ENCODE measurements around the gene CMTM6. TPM values are rescaled to one million over a fixed set of nuclear protein-coding genes. Genes with fewer than 3 reads are reported as not detected.
"Not testable (repeated sequence)": the region's sequence is repeated elsewhere in the genome, so short reads cannot be mapped to it uniquely, and the experiment has no call there.

The CMTM6 gene
- total and polyA plus RNA-seq, 2 of the 13 experiments (the other 11 are each of a cell fraction or from before 2014, with no cell fraction given), result 25.6 to 55.7 TPM

DNA sequence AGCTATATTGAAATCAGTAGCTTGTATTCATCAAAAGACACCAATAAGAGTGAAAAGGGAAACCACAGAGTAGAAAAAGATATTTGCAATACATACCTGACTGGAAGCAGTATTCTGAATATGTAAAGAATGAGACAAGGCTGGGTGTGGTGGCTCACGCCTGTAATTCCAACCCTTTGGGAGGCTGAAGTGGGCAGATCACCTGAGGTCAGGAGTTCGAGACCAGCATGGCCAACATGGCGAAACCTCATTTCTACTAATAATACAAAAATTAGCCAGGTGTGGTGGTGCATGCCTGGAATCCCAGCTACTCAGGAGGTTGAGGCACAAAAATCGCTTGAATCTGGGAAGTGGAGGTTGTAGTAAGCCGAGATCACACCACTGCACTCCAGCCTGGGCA lies 16.3 kb upstream of the CMTM6 start:
- WGBS (ENCODE audit: low lambda C conversion rate), result 93% methylated on average over 5 of the region's 5 CpGs
- H3K9me3 ChIP-seq (ENCODE audit: low read length); intact Hi-C loops (cut with micrococcal nuclease; ENCODE audit: unreplicated experiment); CTCF ChIA-PET (ENCODE audit: low intra/inter-chr PET ratio, low total read pairs); H3K79me2 ChIP-seq (ENCODE audit: insufficient read depth, low read length); H3K4me2 ChIP-seq (ENCODE audit: low read depth, low read length); ATAC-seq; DNase-seq (ENCODE audit: low spot score); H2AFZ ChIP-seq (ENCODE audit: low read length); H3K36me3 ChIP-seq (replicated peaks in 1 of 2; ENCODE audit: control insufficient read depth in 1 of 2, insufficient read depth in 2 of 2, low read length in 2 of 2); H3K27ac ChIP-seq (ENCODE audit: extremely low read length, insufficient read depth, low read length); H4K20me1 ChIP-seq (ENCODE audit: insufficient read depth, low read length); in situ Hi-C loops (cut with HindIII; ENCODE audit: extremely low pct_ligation_motif_present, low pct_unique_long_range_greater_than_20kb); FAIRE-seq; POLR2A ChIA-PET; H3K9ac ChIP-seq (ENCODE audit: insufficient read depth, low read depth, low read length); H3K4me1 ChIP-seq (ENCODE audit: insufficient read depth, low read length); BruUV-seq (replicated peaks); H3K4me3 ChIP-seq (replicated peaks in 1 of 3; ENCODE audit: insufficient read depth in 1 of 3, low read depth in 2 of 3, low read length in 3 of 3); H3K27me3 ChIP-seq (ENCODE audit: control insufficient read depth in 1 of 2, insufficient read depth in 2 of 2, low read length in 2 of 2): not testable (repeated sequence)

DNA sequence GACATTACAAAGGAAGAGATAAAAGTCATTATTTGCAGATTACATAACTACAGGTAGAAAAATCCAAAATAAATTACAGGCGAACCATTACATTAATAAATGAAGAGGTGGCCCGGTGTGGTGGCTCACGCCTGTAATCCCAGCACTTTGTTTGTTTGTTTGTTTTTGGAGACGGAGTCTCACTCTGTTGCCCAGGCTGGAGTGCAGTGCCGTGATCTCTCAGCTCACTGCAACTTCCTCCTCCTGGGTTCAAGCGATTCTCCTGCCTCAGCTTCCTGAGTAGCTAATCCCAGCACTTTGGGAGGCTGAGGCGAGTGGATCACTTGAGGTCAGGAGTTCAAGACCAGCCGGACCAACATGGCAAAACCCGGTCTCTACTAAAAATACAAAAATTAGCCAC lies 14.1 kb upstream of the CMTM6 start:
- 94% methylated on average over 9 of the region's 9 CpGs for WGBS (ENCODE audit: low lambda C conversion rate)
- H3K4me3 ChIP-seq (replicated peaks in 1 of 3; ENCODE audit: insufficient read depth in 1 of 3, low read depth in 2 of 3, low read length in 3 of 3); POLR2A ChIA-PET; H2AFZ ChIP-seq (ENCODE audit: low read length); ATAC-seq; BruUV-seq (replicated peaks); H3K27me3 ChIP-seq (ENCODE audit: control insufficient read depth in 1 of 2, insufficient read depth in 2 of 2, low read length in 2 of 2); intact Hi-C loops (cut with micrococcal nuclease; ENCODE audit: unreplicated experiment); H3K36me3 ChIP-seq (replicated peaks in 1 of 2; ENCODE audit: control insufficient read depth in 1 of 2, insufficient read depth in 2 of 2, low read length in 2 of 2); H3K9me3 ChIP-seq (ENCODE audit: low read length); H3K4me1 ChIP-seq (ENCODE audit: insufficient read depth, low read length); H3K4me2 ChIP-seq (ENCODE audit: low read depth, low read length); H3K27ac ChIP-seq (ENCODE audit: extremely low read length, insufficient read depth, low read length); in situ Hi-C loops (cut with HindIII; ENCODE audit: extremely low pct_ligation_motif_present, low pct_unique_long_range_greater_than_20kb); H3K79me2 ChIP-seq (ENCODE audit: insufficient read depth, low read length); H3K9ac ChIP-seq (ENCODE audit: insufficient read depth, low read depth, low read length); H4K20me1 ChIP-seq (ENCODE audit: insufficient read depth, low read length); FAIRE-seq; CTCF ChIA-PET (ENCODE audit: low intra/inter-chr PET ratio, low total read pairs); DNase-seq (ENCODE audit: low spot score): not testable (repeated sequence)

DNA sequence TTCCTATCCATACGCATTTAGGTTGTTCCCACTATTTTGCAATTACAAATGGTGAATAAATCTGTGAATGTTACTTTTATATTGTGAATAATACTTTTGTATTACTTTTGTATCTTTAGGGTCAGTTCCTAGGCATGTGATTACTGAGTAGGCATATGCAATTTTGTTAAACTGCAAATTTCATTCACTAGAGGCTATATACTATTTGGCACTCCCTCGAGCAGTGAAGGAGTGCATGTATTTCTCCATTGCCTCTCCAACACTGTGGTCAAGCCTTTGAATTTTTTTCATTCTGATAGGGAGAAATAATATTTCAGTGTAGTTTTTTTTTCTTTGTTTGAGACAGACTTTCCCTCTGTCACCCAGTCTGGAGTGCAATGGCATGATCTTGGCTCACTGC lies 8.4 kb upstream of the CMTM6 start:
- intact Hi-C loops (cut with micrococcal nuclease; ENCODE audit: unreplicated experiment) (loop anchor here (2.0 to 5.0 kb wide), 2 partner anchors 154 to 221 kb away; no protein-coding TSS in a partner anchor), in situ Hi-C loops (cut with HindIII; ENCODE audit: extremely low pct_ligation_motif_present, low pct_unique_long_range_greater_than_20kb) (no loop called here)
- no peaks in the 10 kb centered on the region for H3K36me3 ChIP-seq (replicated peaks in 1 of 2; ENCODE audit: control insufficient read depth in 1 of 2, insufficient read depth in 2 of 2, low read length in 2 of 2)
- no peak overlapping the region for H3K27ac ChIP-seq (ENCODE audit: extremely low read length, insufficient read depth, low read length)
- CTCF ChIA-PET (ENCODE audit: low intra/inter-chr PET ratio, low total read pairs), result interaction anchor here (1.7 kb wide), 1 partner anchor 154 kb away, joined by 21 read pairs; no protein-coding TSS in a partner anchor
- H3K79me2 ChIP-seq (ENCODE audit: insufficient read depth, low read length), result no peaks in the 10 kb centered on the region
- no peaks in the 10 kb centered on the region for H3K9me3 ChIP-seq (ENCODE audit: low read length)
- H3K27me3 ChIP-seq (ENCODE audit: control insufficient read depth in 1 of 2, insufficient read depth in 2 of 2, low read length in 2 of 2), result peaks cover 0 to 1% of the 10 kb centered on the region in 2 experiments; a peak in 1 of 5 replicates
- ATAC-seq (no peak), FAIRE-seq (no peak), DNase-seq (ENCODE audit: low spot score) (no peak)
- H3K4me2 ChIP-seq (ENCODE audit: low read depth, low read length), result no peak overlapping the region
- no TSS peak for BruUV-seq (replicated peaks)
- WGBS (ENCODE audit: low lambda C conversion rate), result 92% methylated on average over 2 of the region's 2 CpGs
- H2AFZ ChIP-seq (ENCODE audit: low read length), result no peak overlapping the region
- H3K9ac ChIP-seq (ENCODE audit: insufficient read depth, low read depth, low read length), result no peak overlapping the region
- no peak overlapping the region for H3K4me3 ChIP-seq (replicated peaks in 1 of 3; ENCODE audit: insufficient read depth in 1 of 3, low read depth in 2 of 3, low read length in 3 of 3)
- POLR2A ChIA-PET, result no interaction called here
- H3K4me1 ChIP-seq (ENCODE audit: insufficient read depth, low read length), result peaks cover 9% of the 10 kb centered on the region
- H4K20me1 ChIP-seq (ENCODE audit: insufficient read depth, low read length), result no peaks in the 10 kb centered on the region
- TF ChIP-seq AKAP8 (CRISPR knock-in tag; IDR thresholded peaks at IDR 0.05) (no peak), ZFYVE20 (CRISPR knock-in tag; IDR thresholded peaks at IDR 0.05; ENCODE audit: borderline replicate concordance, low read depth) (no peak), ZBTB21 (CRISPR knock-in tag; IDR thresholded peaks at IDR 0.05) (no peak), ZNF562 (CRISPR knock-in tag; IDR thresholded peaks at IDR 0.05; ENCODE audit: borderline replicate concordance) (no peak), ZNF670 (CRISPR knock-in tag; IDR thresholded peaks at IDR 0.05; ENCODE audit: borderline replicate concordance) (no peak), MED8 (CRISPR knock-in tag; IDR thresholded peaks at IDR 0.05; ENCODE audit: insufficient replicate concordance) (no peak), ZSCAN21 (CRISPR knock-in tag; IDR thresholded peaks at IDR 0.05; ENCODE audit: borderline replicate concordance) (no peak), FOXK1 (CRISPR knock-in tag; IDR thresholded peaks at IDR 0.05; ENCODE audit: borderline replicate concordance, low read depth) (no peak), TP53 (CRISPR knock-in tag; conservative IDR thresholded peaks at IDR 0.05) (no peak), PCBP2 (optimal IDR thresholded peaks at IDR 0.05; ENCODE audit: low read depth, low read length, poor library complexity, severe bottlenecking) (no peak), HDAC6 (IDR thresholded peaks at IDR 0.05; ENCODE audit: low read depth, low read length) (no peak)
- TF ChIP-seq, protein P1, sequence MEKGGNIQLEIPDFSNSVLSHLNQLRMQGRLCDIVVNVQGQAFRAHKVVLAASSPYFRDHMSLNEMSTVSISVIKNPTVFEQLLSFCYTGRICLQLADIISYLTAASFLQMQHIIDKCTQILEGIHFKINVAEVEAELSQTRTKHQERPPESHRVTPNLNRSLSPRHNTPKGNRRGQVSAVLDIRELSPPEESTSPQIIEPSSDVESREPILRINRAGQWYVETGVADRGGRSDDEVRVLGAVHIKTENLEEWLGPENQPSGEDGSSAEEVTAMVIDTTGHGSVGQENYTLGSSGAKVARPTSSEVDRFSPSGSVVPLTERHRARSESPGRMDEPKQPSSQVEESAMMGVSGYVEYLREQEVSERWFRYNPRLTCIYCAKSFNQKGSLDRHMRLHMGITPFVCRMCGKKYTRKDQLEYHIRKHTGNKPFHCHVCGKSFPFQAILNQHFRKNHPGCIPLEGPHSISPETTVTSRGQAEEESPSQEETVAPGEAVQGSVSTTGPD (CRISPR knock-in tag; IDR thresholded peaks at IDR 0.05), result no peak
